PFSK-1 (cell line): ENCODE data around the gene DAAM1.

Experiments used
- FOXP2 ChIP-seq: optimal IDR thresholded peaks from 2 replicates; pipeline ENCODE3; 2011; ENCODE audit warnings: borderline replicate concordance, control low read depth, inconsistent platforms; ENCODE audit not compliant: insufficient read depth; ENCODE audit errors: extremely low read length, extremely low read depth
- POLR2AphosphoS5 ChIP-seq: IDR thresholded peaks from 2 replicates; pipeline ENCODE4 v1.6.1; 2012; ENCODE audit warnings: low read depth, mild to moderate bottlenecking, control low read depth, low read length, moderate library complexity
- TAF1 ChIP-seq: IDR thresholded peaks from 2 replicates; pipeline ENCODE4 v1.6.1; 2012; ENCODE audit warnings: low read length, control low read depth, borderline replicate concordance; ENCODE audit not compliant: insufficient read depth

GRCh38 chr14:59210621-59211020 is 22.2 kb downstream of the DAAM1 start:
- no peak for TF ChIP-seq TAF1
- no peak for TF ChIP-seq POLR2AphosphoS5
- TF ChIP-seq FOXP2 = no peak
